ENCODE data around the gene TMED4. TPM values are rescaled to one million over a fixed set of nuclear protein-coding genes. Genes with fewer than 3 reads are reported as not detected.

Gene TMED4
- total RNA-seq, 1 experiment from 2014 or later = 62.4 TPM

DNA sequence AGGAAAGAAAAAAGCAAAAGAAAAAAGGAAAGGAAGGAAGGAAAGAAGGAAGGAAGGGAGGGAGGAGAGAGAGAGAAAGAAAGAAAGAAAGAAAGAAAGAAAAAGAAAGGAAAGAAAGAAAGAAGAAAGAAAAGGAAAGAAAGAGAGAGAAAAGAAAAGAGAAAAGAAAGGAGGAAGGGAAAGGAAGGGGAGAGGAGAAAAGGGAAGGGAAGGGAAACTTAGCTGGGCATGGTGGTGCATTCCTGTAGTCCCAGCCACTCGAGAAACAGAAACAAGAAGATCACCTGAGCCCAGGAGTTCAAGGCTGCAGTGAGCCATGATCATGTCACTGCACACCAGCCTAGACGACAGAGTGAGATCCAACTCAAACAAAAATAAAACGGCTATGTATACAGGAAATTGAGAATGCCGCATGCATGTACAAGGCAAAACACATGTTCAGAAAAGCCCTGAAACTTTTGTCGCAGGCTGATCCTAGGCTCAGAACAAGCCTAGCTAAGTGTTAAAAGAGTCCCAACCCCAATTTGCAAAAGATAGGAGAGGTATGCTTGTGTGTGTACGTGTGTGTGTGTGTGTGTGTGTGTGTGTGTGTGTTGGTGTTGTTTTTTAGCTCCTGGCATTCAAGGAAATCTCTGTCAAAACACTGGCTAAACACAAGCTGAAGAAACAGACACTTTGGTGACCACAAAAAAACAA, 34.3 kb downstream of the TMED4 start:
- H3K79me1 ChIP-seq (ENCODE audit: insufficient read depth, low read depth, low read length, poor library complexity, severe bottlenecking) = no peaks in the 10 kb centered on the region
- no peak overlapping the region for H4K91ac ChIP-seq (ENCODE audit: insufficient read length, low read depth, low read length)
- no peak overlapping the region for H3K14ac ChIP-seq (ENCODE audit: insufficient read depth, low read length)
- H3K27me3 ChIP-seq (ENCODE audit: insufficient read depth, low read length) = no peaks in the 10 kb centered on the region
- no peaks in the 10 kb centered on the region for H3K4me1 ChIP-seq (ENCODE audit: insufficient read depth, low read length)
- Mint-ChIP-seq H3K36me3 (ENCODE audit: insufficient read depth in 1 of 3, low read depth in 3 of 3) (no peaks in the 10 kb centered on the region), H3K4me1 (peaks cover 3 to 4% of the 10 kb centered on the region in 2 experiments; a peak in 3 of 4 replicates), H3K27me3 (ENCODE audit: low read depth) (no peaks in the 10 kb centered on the region; the same call in 1 of the 2 replicates), H3K4me3 (no peak overlapping the region), H3K27ac (no peak overlapping the region; a peak in 1 of 7 replicates), H3K9me3 (no peaks in the 10 kb centered on the region)
- H4K5ac ChIP-seq (ENCODE audit: insufficient read length, low read depth, low read length) = no peak overlapping the region
- H2BK120ac ChIP-seq (ENCODE audit: low read depth, low read length, poor library complexity, severe bottlenecking) = no peak overlapping the region
- H3T11ph ChIP-seq (ENCODE audit: low read length) = no peak overlapping the region
- TF ChIP-seq, protein P1, sequence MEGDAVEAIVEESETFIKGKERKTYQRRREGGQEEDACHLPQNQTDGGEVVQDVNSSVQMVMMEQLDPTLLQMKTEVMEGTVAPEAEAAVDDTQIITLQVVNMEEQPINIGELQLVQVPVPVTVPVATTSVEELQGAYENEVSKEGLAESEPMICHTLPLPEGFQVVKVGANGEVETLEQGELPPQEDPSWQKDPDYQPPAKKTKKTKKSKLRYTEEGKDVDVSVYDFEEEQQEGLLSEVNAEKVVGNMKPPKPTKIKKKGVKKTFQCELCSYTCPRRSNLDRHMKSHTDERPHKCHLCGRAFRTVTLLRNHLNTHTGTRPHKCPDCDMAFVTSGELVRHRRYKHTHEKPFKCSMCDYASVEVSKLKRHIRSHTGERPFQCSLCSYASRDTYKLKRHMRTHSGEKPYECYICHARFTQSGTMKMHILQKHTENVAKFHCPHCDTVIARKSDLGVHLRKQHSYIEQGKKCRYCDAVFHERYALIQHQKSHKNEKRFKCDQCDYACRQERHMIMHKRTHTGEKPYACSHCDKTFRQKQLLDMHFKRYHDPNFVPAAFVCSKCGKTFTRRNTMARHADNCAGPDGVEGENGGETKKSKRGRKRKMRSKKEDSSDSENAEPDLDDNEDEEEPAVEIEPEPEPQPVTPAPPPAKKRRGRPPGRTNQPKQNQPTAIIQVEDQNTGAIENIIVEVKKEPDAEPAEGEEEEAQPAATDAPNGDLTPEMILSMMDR (conservative IDR thresholded peaks at IDR 0.05) = no peak
- H2BK12ac ChIP-seq (ENCODE audit: insufficient read length, low read depth, low read length) = no peak overlapping the region
- H2BK15ac ChIP-seq (ENCODE audit: low read depth, low read length) = no peak overlapping the region
- no peak overlapping the region for H3K9ac ChIP-seq (ENCODE audit: extremely low read depth, insufficient read length, low read length)
- H3K9me3 ChIP-seq (ENCODE audit: control insufficient read depth, low read depth, low read length) = no peaks in the 10 kb centered on the region
- no peak overlapping the region for H2AK5ac ChIP-seq (ENCODE audit: insufficient read length, low read length)
- no peaks in the 10 kb centered on the region for H4K20me1 ChIP-seq (ENCODE audit: control insufficient read depth, insufficient read depth, insufficient read length)
- no peak overlapping the region for H3K18ac ChIP-seq (ENCODE audit: insufficient read length, low read depth, low read length)
- no peak overlapping the region for H3K4me2 ChIP-seq (ENCODE audit: insufficient read depth, insufficient read length, low read length)
- no peak overlapping the region for H3K4ac ChIP-seq (ENCODE audit: low read depth, low read length)
- no peak overlapping the region for H3K27ac ChIP-seq (ENCODE audit: insufficient read length, low read depth, low read length)
- H2AFZ ChIP-seq (ENCODE audit: low read length) = no peak overlapping the region
- no peak overlapping the region for H2BK5ac ChIP-seq (ENCODE audit: insufficient read length, low read length)
- H3K79me2 ChIP-seq (ENCODE audit: insufficient read depth, low read length) = no peaks in the 10 kb centered on the region
- H3K56ac ChIP-seq (ENCODE audit: insufficient read length, low read depth, low read length) = no peak overlapping the region
- no peak for DNase-seq
- H3K23ac ChIP-seq (ENCODE audit: insufficient read length, low read depth, low read length) = no peak overlapping the region
- WGBS (ENCODE audit: extremely low coverage, insufficient read length, low lambda C conversion rate) = no CpG with 5 or more reads among the region's 6 CpGs
- no peak overlapping the region for H2BK20ac ChIP-seq (ENCODE audit: low read depth, low read length, poor library complexity, severe bottlenecking)
- no peaks in the 10 kb centered on the region for H3K23me2 ChIP-seq (ENCODE audit: insufficient read length, low read depth, low read length, poor library complexity, severe bottlenecking)
- no peak overlapping the region for H4K8ac ChIP-seq (replicated peaks; ENCODE audit: insufficient read length, low read depth, low read length)
